Measurements from ENCODE around the gene ADAMTS9.

- TF ChIP-seq CTCF (IDR thresholded peaks at IDR 0.05) (no peak), POLR2A (IDR thresholded peaks at IDR 0.05) (no peak)
Observed at GRCh38 chr3:64473466-64473865, 214.3 kb downstream of the ADAMTS9 start.
